Measurements from ENCODE around the gene LDLRAP1.

Gene LDLRAP1

GRCh38 chr1:25534410-25534788 is 9.0 kb upstream of the LDLRAP1 start:
- H3K27me3 ChIP-seq (ENCODE audit: control insufficient read depth, insufficient read depth, low read length), result no peaks in the 10 kb centered on the region
- H3K9ac ChIP-seq (ENCODE audit: low read length), result no peak overlapping the region
- H3K27ac ChIP-seq (ENCODE audit: low read depth, low read length), result no peak overlapping the region
- no peak overlapping the region for H3K4me3 ChIP-seq (ENCODE audit: low read depth, low read length)
- H3K4me1 ChIP-seq (ENCODE audit: control insufficient read depth, insufficient read depth, low read length), result peaks cover 15% of the 10 kb centered on the region
- H3K9me3 ChIP-seq (ENCODE audit: control insufficient read depth, insufficient read depth, low read depth, low read length), result peaks cover 6% of the 10 kb centered on the region; the same call in 1 of the 2 replicates
- no peaks in the 10 kb centered on the region for H3K36me3 ChIP-seq (ENCODE audit: control insufficient read depth, insufficient read depth, low read length)

DNA sequence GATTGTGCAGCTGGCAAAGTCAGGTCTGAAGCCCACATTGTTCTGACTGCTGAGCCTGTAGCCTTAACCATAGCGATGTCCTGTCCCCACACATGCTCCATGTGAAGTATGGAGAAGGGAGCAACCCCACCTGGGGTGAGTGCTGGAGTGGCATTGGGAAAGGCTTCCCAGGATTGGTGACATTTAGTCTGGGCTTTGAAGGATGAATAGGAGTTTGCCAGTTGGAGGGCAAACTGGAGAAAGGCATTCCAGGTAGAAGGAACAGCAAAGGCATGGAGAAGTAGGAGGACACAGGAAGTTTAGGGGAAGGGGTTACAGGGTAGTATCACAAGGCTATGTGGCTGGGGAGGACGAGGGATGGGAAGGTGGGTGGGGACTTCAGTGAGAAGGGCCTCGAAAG is 7.3 kb upstream of the LDLRAP1 start:
- Histone ChIP-seq H3K9ac (ENCODE audit: low read length) (no peak overlapping the region), H3K36me3 (ENCODE audit: control insufficient read depth, insufficient read depth, low read length) (no peaks in the 10 kb centered on the region), H3K4me1 (ENCODE audit: control insufficient read depth, insufficient read depth, low read length) (peaks cover 15% of the 10 kb centered on the region), H3K27me3 (ENCODE audit: control insufficient read depth, insufficient read depth, low read length) (no peaks in the 10 kb centered on the region), H3K27ac (ENCODE audit: low read depth, low read length) (no peak overlapping the region), H3K9me3 (ENCODE audit: control insufficient read depth, insufficient read depth, low read depth, low read length) (no peaks in the 10 kb centered on the region), H3K4me3 (ENCODE audit: low read depth, low read length) (no peak overlapping the region)

DNA sequence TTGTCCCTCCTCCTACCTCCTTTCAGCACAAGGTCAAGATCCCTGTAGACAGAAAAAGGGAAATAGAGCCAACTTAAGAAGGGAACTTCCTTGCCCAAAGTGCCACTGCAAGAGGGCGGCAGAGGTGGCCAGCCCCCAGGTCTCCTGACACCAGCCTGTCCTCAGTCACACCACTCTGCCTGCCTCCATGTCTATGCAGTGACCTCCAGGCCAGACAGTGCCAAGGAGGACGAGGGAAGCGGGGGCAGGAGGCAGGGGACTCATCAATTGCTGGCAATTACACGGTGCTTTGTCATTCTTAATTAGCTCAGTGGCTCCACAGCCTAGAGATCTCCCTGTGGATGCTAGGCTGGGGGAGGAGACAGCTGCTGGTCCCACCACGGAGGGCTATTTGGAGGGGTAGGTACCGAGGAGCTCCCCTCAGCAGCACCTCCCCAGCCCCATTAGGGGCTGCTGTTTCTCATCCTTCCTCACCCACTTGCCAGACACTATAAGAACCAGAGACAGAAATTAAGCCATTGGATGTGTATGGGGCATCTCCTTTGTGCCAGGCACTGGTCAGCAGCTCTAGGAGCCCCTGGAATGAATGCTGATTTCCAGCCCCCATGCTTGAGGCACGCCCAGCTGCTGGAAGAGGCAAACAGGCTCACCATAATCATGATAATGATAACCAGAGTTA is 6.1 kb upstream of the LDLRAP1 start:
- H3K36me3 ChIP-seq (ENCODE audit: control insufficient read depth, insufficient read depth, low read length), result no peaks in the 10 kb centered on the region
- H3K9me3 ChIP-seq (ENCODE audit: control insufficient read depth, insufficient read depth, low read depth, low read length), result no peaks in the 10 kb centered on the region
- no peaks in the 10 kb centered on the region for H3K27me3 ChIP-seq (ENCODE audit: control insufficient read depth, insufficient read depth, low read length)
- H3K4me1 ChIP-seq (ENCODE audit: control insufficient read depth, insufficient read depth, low read length), result peaks cover 15% of the 10 kb centered on the region
- no peak overlapping the region for H3K4me3 ChIP-seq (ENCODE audit: low read depth, low read length)
- H3K9ac ChIP-seq (ENCODE audit: low read length), result no peak overlapping the region
- no peak overlapping the region for H3K27ac ChIP-seq (ENCODE audit: low read depth, low read length)

- Histone ChIP-seq H3K4me1 (ENCODE audit: control insufficient read depth, insufficient read depth, low read length) (peaks cover 13% of the 10 kb centered on the region), H3K27ac (ENCODE audit: low read depth, low read length) (no peak overlapping the region), H3K27me3 (ENCODE audit: control insufficient read depth, insufficient read depth, low read length) (no peaks in the 10 kb centered on the region), H3K4me3 (ENCODE audit: low read depth, low read length) (no peak overlapping the region), H3K9ac (ENCODE audit: low read length) (no peak overlapping the region), H3K36me3 (ENCODE audit: control insufficient read depth, insufficient read depth, low read length) (no peaks in the 10 kb centered on the region), H3K9me3 (ENCODE audit: control insufficient read depth, insufficient read depth, low read depth, low read length) (no peaks in the 10 kb centered on the region)
Measured at GRCh38 chr1:25538191-25538767, 5.1 kb upstream of the LDLRAP1 start.

DNA sequence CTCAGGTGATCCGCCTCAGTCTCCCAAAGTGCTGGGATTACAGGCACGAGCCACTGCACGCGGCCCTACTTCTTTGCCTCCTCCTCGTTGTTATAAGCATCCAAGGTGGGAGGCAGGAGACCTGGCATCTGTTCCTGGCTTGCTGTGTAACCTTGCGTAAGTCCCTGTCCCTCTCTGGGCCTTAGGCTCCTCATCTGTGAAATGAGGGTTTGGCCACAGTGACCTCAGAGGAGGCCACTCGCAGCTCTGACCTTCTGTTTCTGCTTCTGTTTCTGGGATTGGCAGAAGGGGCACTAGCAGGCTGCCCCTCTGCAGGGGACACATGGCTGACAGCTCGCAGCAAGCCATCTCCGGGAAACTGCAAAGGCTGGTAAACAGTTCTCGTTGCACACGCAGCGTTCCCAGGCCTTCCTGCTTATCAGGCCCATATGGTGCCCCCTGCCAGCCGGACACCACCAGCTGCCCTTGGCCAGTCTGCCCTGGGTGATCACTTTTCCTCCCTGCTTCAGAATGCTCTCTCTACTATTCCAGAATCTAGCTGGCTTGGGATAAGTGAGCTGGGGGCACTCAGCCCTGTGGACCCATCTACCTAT is 2.6 kb upstream of the LDLRAP1 start:
- no peak overlapping the region for H3K27ac ChIP-seq (ENCODE audit: low read depth, low read length)
- no peak overlapping the region for H3K9ac ChIP-seq (ENCODE audit: low read length)
- peaks cover 20% of the 10 kb centered on the region for H3K4me1 ChIP-seq (ENCODE audit: control insufficient read depth, insufficient read depth, low read length)
- no peak overlapping the region for H3K4me3 ChIP-seq (ENCODE audit: low read depth, low read length)
- no peaks in the 10 kb centered on the region for H3K9me3 ChIP-seq (ENCODE audit: control insufficient read depth, insufficient read depth, low read depth, low read length)
- H3K36me3 ChIP-seq (ENCODE audit: control insufficient read depth, insufficient read depth, low read length), result no peaks in the 10 kb centered on the region
- H3K27me3 ChIP-seq (ENCODE audit: control insufficient read depth, insufficient read depth, low read length), result peaks cover 6% of the 10 kb centered on the region; the same call in 1 of the 2 replicates

- H3K9me3 ChIP-seq (ENCODE audit: control insufficient read depth, insufficient read depth, low read depth, low read length), result no peaks in the 10 kb centered on the region
- H3K4me3 ChIP-seq (ENCODE audit: low read depth, low read length), result no peak overlapping the region
- H3K27me3 ChIP-seq (ENCODE audit: control insufficient read depth, insufficient read depth, low read length), result peaks cover 6% of the 10 kb centered on the region; the same call in 1 of the 2 replicates
- H3K36me3 ChIP-seq (ENCODE audit: control insufficient read depth, insufficient read depth, low read length), result no peaks in the 10 kb centered on the region
- no peak overlapping the region for H3K27ac ChIP-seq (ENCODE audit: low read depth, low read length)
- H3K4me1 ChIP-seq (ENCODE audit: control insufficient read depth, insufficient read depth, low read length), result peaks cover 20% of the 10 kb centered on the region
- no peak overlapping the region for H3K9ac ChIP-seq (ENCODE audit: low read length)
Measured at GRCh38 chr1:25541425-25541824, 2.0 kb upstream of the LDLRAP1 start.

DNA sequence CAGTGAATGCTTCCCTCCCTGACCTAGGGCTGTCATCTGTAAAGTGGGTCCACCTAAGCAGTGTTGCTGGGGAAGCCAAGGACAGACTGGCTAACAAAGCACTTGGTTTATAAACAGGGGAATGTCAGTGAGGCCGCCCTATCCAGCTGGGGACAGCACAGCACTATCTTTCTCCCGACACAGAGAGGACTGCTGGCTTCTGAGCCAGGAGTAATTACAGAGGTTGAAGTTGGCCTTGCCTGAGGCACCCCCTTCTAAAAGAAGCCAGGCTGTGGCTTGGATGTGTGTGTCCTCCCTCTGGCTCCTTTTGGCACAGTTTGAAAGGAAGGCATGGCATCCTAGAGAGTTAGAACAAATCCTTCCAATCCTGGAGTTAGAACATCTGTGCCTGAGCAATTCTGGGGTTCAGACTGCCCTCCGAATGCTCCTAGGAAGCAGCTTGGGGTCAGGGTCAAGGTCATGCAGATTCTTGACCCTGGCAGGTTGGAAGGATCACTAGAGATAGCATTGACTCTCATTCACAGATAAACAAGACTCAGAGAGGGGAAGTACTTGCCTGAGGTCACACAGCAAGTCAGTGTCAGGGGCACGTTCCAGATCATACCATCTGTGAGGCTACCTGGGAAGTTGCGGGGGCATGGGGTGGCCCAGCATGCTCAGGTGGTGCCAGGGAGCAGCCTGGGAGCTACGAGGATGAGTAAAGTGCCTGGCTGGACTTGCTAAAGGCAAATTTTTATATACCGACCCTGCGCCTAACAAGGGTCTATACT is 1.3 kb upstream of the LDLRAP1 start:
- Histone ChIP-seq H3K27ac (ENCODE audit: low read depth, low read length) (no peak overlapping the region), H3K36me3 (ENCODE audit: control insufficient read depth, insufficient read depth, low read length) (no peaks in the 10 kb centered on the region), H3K27me3 (ENCODE audit: control insufficient read depth, insufficient read depth, low read length) (peaks cover 6% of the 10 kb centered on the region; the same call in 1 of the 2 replicates), H3K9ac (ENCODE audit: low read length) (no peak overlapping the region), H3K9me3 (ENCODE audit: control insufficient read depth, insufficient read depth, low read depth, low read length) (no peaks in the 10 kb centered on the region), H3K4me3 (ENCODE audit: low read depth, low read length) (no peak overlapping the region), H3K4me1 (ENCODE audit: control insufficient read depth, insufficient read depth, low read length) (peaks cover 17% of the 10 kb centered on the region)

DNA sequence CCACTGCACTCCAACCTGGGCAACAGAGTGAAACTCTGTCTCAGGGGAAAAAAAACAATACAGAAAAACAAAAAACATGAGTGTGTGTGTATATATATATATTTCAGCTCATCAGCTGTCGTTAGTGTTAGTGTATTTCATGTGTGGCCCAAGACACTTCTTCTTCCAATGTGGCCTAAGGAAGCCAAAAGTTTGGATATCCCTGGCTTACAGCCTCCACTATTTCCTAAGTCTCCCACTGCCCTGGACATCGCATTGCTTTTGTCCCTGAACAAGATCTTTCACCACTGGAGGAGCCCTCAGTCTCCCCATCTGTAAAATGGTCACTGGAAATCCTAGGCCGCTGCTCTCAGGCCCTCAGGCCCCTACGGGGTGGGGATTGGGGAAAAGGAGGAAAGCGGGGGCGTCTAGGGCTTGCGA is 391 bp upstream of the LDLRAP1 start:
- Histone ChIP-seq H3K27ac (ENCODE audit: low read depth, low read length) (no peak overlapping the region), H3K9ac (ENCODE audit: low read length) (peak overlapping the region; percentile 36), H3K9me3 (ENCODE audit: control insufficient read depth, insufficient read depth, low read depth, low read length) (no peaks in the 10 kb centered on the region), H3K4me1 (ENCODE audit: control insufficient read depth, insufficient read depth, low read length) (0 out of 2 replicates have a peak, but pooled peaks cover 12% of the 10 kb centered on the region), H3K4me3 (ENCODE audit: low read depth, low read length) (peak overlapping the region; percentile 51), H3K36me3 (ENCODE audit: control insufficient read depth, insufficient read depth, low read length) (no peaks in the 10 kb centered on the region), H3K27me3 (ENCODE audit: control insufficient read depth, insufficient read depth, low read length) (peaks cover 6% of the 10 kb centered on the region; the same call in 1 of the 2 replicates)

- H3K9ac ChIP-seq (ENCODE audit: low read length), result peak overlapping the region; percentile 70
- no peaks in the 10 kb centered on the region for H3K9me3 ChIP-seq (ENCODE audit: control insufficient read depth, insufficient read depth, low read depth, low read length)
- H3K27ac ChIP-seq (ENCODE audit: low read depth, low read length), result no peak overlapping the region
- H3K4me1 ChIP-seq (ENCODE audit: control insufficient read depth, insufficient read depth, low read length), result peaks cover 13% of the 10 kb centered on the region; the same call in 1 of the 2 replicates
- H3K36me3 ChIP-seq (ENCODE audit: control insufficient read depth, insufficient read depth, low read length), result no peaks in the 10 kb centered on the region
- H3K27me3 ChIP-seq (ENCODE audit: control insufficient read depth, insufficient read depth, low read length), result peaks cover 6% of the 10 kb centered on the region; the same call in 1 of the 2 replicates
- peak overlapping the region; percentile 80 for H3K4me3 ChIP-seq (ENCODE audit: low read depth, low read length)
Measured at GRCh38 chr1:25544243-25544764, 898 bp downstream of the LDLRAP1 start.

- H3K4me1 ChIP-seq (ENCODE audit: control insufficient read depth, insufficient read depth, low read length), result peaks cover 18% of the 10 kb centered on the region; the same call in 1 of the 2 replicates
- H3K27me3 ChIP-seq (ENCODE audit: control insufficient read depth, insufficient read depth, low read length), result peaks cover 6% of the 10 kb centered on the region; the same call in 1 of the 2 replicates
- H3K36me3 ChIP-seq (ENCODE audit: control insufficient read depth, insufficient read depth, low read length), result no peaks in the 10 kb centered on the region
- peak overlapping the region; percentile 80 for H3K4me3 ChIP-seq (ENCODE audit: low read depth, low read length)
- no peak overlapping the region for H3K27ac ChIP-seq (ENCODE audit: low read depth, low read length)
- no peaks in the 10 kb centered on the region for H3K9me3 ChIP-seq (ENCODE audit: control insufficient read depth, insufficient read depth, low read depth, low read length)
- no peak overlapping the region for H3K9ac ChIP-seq (ENCODE audit: low read length)
Measured at GRCh38 chr1:25544819-25545218, 1.4 kb downstream of the LDLRAP1 start.
